ENCODE results near the gene AATK. TPM values are rescaled to one million over a fixed set of nuclear protein-coding genes. Genes with fewer than 3 reads are reported as not detected.

AATK gene
- polyA plus RNA-seq, 1 of the 3 experiments (the other 2 are of a cell fraction) = 0.51 TPM

GRCh38 chr17:81068411-81069134 is 97.4 kb downstream of the AATK start:
- H3K4me2 ChIP-seq = no peak overlapping the region
- H3K9ac ChIP-seq = no peak overlapping the region
- no peaks in the 10 kb centered on the region for H3K27me3 ChIP-seq (ENCODE audit: insufficient read depth)
- no peaks in the 10 kb centered on the region for H3K79me2 ChIP-seq (ENCODE audit: insufficient read depth)
- no peaks in the 10 kb centered on the region for H3F3A ChIP-seq (replicated peaks; ENCODE audit: insufficient read depth)
- ChIA-PET CTCF (interaction anchor here (0.7 to 3.2 kb wide), 4 partner anchors 17 to 45 kb away, joined by 3 to 13 read pairs (median 4); no protein-coding TSS in a partner anchor), POLR2A (interaction anchor here (1.3 kb wide), 1 partner anchor 8 kb away, joined by 4 read pairs; no protein-coding TSS in a partner anchor)
- H3K9me3 ChIP-seq = no peaks in the 10 kb centered on the region
- no peaks in the 10 kb centered on the region for H3K36me3 ChIP-seq (replicated peaks in 1 of 2; ENCODE audit: control insufficient read depth in 1 of 2, insufficient read depth in 2 of 2, low read length in 1 of 2)
- no peak overlapping the region for H3K27ac ChIP-seq (ENCODE audit: low read depth in 2 of 2, low read length in 1 of 2)
- no peak overlapping the region for H3K4me3 ChIP-seq (ENCODE audit: low read depth in 2 of 2, low read length in 1 of 2)
- H2AFZ ChIP-seq (ENCODE audit: low read depth) = no peak overlapping the region
- no peaks in the 10 kb centered on the region for H3K9me2 ChIP-seq
- DNase-seq = no peak
- 86% methylated on average over 17 of the region's 26 CpGs for WGBS (ENCODE audit: low lambda C conversion rate)
- peaks cover 0 to 56% of the 10 kb centered on the region in 2 experiments; a peak in 1 of 4 replicates for H3K4me1 ChIP-seq (ENCODE audit: control insufficient read depth in 1 of 2, insufficient read depth in 2 of 2, low read depth in 1 of 2, low read length in 1 of 2)
- TF ChIP-seq RCOR1 (IDR thresholded peaks at IDR 0.05; ENCODE audit: low read length) = no peak
- no peak for TF ChIP-seq NFIC (IDR thresholded peaks at IDR 0.05; ENCODE audit: borderline replicate concordance)
- no peak for TF ChIP-seq GABPA (IDR thresholded peaks at IDR 0.05; ENCODE audit: low read depth)
- TF ChIP-seq SIN3A (IDR thresholded peaks at IDR 0.05; ENCODE audit: borderline replicate concordance, low read depth, low read length) = no peak
- no peak for TF ChIP-seq GATA2 (CRISPR knock-in tag; IDR thresholded peaks at IDR 0.05)
- TF ChIP-seq YY1 (IDR thresholded peaks at IDR 0.05; ENCODE audit: low read depth) = no peak
- no peak for TF ChIP-seq RXRA (IDR thresholded peaks at IDR 0.05; ENCODE audit: borderline replicate concordance, low read depth)
- no peak for TF ChIP-seq FOXM1 (IDR thresholded peaks at IDR 0.05; ENCODE audit: low read depth)
- TF ChIP-seq SMC3 (IDR thresholded peaks at IDR 0.05; ENCODE audit: low read depth, low read length) = no peak
- TF ChIP-seq MEF2A (IDR thresholded peaks at IDR 0.05; ENCODE audit: borderline replicate concordance, low read depth) = no peak
- TF ChIP-seq ELF1 (IDR thresholded peaks at IDR 0.05) = no peak
- no peak for TF ChIP-seq FOXJ3 (CRISPR knock-in tag; IDR thresholded peaks at IDR 0.05)
- no peak for TF ChIP-seq ZBTB33 (IDR thresholded peaks at IDR 0.05; ENCODE audit: borderline replicate concordance, low read depth)
- no peak for TF ChIP-seq PBX3 (IDR thresholded peaks at IDR 0.05)
- TF ChIP-seq FOSL2 (IDR thresholded peaks at IDR 0.05; ENCODE audit: borderline replicate concordance, low read depth) = no peak
- no peak for TF ChIP-seq RFX5 (IDR thresholded peaks at IDR 0.05; ENCODE audit: low read length)
- no peak for TF ChIP-seq USF1 (IDR thresholded peaks at IDR 0.05; ENCODE audit: borderline replicate concordance, low read depth)
- no peak for TF ChIP-seq NRF1 (IDR thresholded peaks at IDR 0.05; ENCODE audit: low read depth, low read length)
- H4K20me1 ChIP-seq (ENCODE audit: insufficient read depth) = peaks cover 16% of the 10 kb centered on the region
